ENCODE results near the gene DCAF4. TPM values are rescaled to one million over a fixed set of nuclear protein-coding genes. Genes with fewer than 3 reads are reported as not detected.
A peak's percentile ranks its signal among the peaks of the same experiment; 100 is the strongest.

DCAF4 gene
- total and polyA plus RNA-seq, 8 donors: 11.8 to 27.7 (median 17.5) TPM

DNA sequence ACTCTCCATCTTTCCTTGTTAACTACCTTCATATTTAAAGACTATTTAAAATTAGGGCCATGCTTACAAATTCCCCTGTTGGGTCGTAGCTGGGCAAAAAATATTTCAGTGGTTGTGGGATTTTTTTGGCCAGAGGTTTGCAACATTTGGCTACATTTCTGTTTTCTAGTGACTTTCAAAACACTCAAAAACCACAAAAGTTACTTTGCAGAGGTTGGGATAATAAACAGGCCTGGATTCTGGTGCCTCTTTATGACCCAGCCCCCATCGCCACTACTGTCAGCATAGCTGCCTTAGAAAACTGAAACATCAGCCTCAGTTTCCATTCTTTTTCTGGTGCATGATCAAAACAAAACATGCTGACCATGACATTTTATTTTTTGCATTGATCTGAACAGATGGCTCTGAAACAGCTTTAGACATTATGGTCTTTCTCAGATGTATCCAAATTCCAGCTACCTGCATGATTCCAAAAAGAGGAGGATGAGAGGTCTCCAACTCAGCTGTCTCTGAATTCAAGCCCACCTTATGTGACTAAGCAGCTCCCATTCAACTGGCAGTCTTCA is 37.5 kb upstream of the DCAF4 start:
- Histone ChIP-seq H3K27ac (no peak overlapping the region), H3K4me1 (peaks cover 0 to 18% of the 10 kb centered on the region in 2 donors), H3K9me3 (no peaks in the 10 kb centered on the region), H3K4me3 (no peak overlapping the region), H3K27me3 (peaks cover 25 to 52% of the 10 kb centered on the region in 2 donors), H3K36me3 (no peaks in the 10 kb centered on the region)
- intact Hi-C loops (cut with DNase I): no loop called here
- ATAC-seq (no peak), DNase-seq (no peak)
- TF ChIP-seq, protein P1, sequence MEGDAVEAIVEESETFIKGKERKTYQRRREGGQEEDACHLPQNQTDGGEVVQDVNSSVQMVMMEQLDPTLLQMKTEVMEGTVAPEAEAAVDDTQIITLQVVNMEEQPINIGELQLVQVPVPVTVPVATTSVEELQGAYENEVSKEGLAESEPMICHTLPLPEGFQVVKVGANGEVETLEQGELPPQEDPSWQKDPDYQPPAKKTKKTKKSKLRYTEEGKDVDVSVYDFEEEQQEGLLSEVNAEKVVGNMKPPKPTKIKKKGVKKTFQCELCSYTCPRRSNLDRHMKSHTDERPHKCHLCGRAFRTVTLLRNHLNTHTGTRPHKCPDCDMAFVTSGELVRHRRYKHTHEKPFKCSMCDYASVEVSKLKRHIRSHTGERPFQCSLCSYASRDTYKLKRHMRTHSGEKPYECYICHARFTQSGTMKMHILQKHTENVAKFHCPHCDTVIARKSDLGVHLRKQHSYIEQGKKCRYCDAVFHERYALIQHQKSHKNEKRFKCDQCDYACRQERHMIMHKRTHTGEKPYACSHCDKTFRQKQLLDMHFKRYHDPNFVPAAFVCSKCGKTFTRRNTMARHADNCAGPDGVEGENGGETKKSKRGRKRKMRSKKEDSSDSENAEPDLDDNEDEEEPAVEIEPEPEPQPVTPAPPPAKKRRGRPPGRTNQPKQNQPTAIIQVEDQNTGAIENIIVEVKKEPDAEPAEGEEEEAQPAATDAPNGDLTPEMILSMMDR (IDR thresholded peaks at IDR 0.05): no peak

DNA sequence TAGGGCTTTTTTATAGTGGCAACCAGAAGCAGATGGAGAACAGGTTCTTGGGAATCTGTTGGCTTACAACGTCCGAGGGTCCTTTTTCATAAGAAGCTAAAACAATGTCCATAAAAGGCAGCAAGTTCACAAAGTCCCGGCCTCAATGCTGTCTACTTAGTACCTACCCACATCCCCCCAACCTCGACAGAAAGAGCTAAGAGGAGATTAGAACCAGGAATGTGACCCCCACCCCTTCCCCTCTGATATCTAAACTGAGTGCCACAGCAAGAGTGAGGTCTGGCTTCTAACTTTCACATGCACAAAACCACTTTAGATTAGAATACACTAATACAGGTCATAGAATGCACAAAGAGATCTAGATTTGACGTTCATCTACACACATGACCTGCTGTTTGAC is 36.9 kb upstream of the DCAF4 start:
- ATAC-seq: no peak
- no peak for DNase-seq
- intact Hi-C loops (cut with DNase I): no loop called here
- TF ChIP-seq, protein P1 (IDR thresholded peaks at IDR 0.05): no peak
- Histone ChIP-seq H3K4me1 (peaks cover 0 to 21% of the 10 kb centered on the region in 2 donors), H3K36me3 (no peaks in the 10 kb centered on the region), H3K27ac (no peak overlapping the region), H3K27me3 (peaks cover 25 to 58% of the 10 kb centered on the region in 2 donors), H3K4me3 (no peak overlapping the region), H3K9me3 (no peaks in the 10 kb centered on the region)

DNA sequence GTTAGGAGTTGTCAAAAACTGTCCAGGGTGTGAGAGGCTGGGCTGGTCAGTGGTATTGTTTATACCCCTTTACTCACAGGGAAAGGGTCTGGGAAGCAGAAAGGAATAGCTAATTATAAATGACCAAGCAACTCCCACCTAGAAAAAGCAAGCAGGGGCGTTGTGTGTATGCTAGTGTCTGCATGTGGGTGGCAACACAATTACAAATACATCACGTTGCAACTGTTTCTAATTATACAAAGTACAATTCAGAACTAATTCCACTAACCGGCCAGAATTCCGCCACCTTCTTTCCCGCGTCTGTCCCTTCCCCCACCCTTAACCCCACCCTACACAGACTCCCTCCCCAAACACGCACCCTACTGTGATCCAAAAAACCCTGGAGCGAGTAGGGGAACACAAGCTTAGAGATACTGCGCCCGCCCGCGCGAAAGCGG is 34.6 kb upstream of the DCAF4 start:
- no peak for DNase-seq
- H3K9me3 ChIP-seq: no peaks in the 10 kb centered on the region
- peak overlapping the region in 1 of 2 donors; percentile 71 for H3K4me3 ChIP-seq
- no peaks in the 10 kb centered on the region for H3K36me3 ChIP-seq
- ATAC-seq: no peak
- H3K27me3 ChIP-seq: peaks cover 37 to 81% of the 10 kb centered on the region in 2 donors
- peaks cover 0 to 32% of the 10 kb centered on the region in 2 donors for H3K4me1 ChIP-seq
- no peak overlapping the region for H3K27ac ChIP-seq
- TF ChIP-seq, protein P1 (IDR thresholded peaks at IDR 0.05): no peak
- intact Hi-C loops (cut with DNase I): no loop called here

DNA sequence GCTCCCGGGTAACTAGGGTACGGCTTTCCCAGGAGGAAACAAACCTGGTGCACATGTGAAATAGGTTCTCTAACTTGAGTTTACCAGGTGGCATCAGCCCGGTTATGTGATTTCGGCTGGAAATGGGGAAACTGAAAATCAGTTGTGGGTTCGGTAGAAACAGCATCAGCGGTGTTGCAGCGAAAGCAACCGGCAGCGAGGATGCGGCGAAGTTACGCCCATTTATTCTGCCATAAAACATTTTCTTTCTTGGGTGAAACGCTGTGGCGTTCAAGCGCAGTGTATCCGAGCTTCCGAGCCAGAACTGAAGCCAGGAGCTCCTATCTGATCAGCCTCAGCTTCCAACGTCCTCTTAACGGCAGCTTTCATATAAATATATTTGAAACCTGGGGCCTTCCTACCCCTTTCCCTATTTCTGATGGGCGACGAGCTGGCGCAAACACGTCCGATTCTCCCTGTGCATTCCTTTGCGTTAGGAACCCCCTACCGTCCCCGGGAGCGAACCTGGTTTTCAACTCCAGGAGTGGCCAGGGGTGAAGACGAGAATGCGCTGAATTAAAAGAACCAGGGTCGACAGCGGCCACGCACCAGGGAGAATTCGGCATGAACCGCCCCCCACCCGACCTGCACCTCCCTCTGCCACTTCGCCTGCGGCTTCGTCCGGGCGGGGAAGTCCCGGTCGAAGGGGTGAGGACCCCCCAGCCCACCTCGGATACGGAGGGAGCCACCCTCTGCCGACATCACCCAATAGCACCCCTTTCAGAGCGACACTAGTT is 34.0 kb upstream of the DCAF4 start:
- DNase-seq (no peak), ATAC-seq (no peak)
- H3K9me3 ChIP-seq: no peaks in the 10 kb centered on the region
- TF ChIP-seq, protein P1 (IDR thresholded peaks at IDR 0.05): no peak
- no peaks in the 10 kb centered on the region for H3K36me3 ChIP-seq
- H3K27me3 ChIP-seq: peaks cover 37 to 87% of the 10 kb centered on the region in 2 donors
- peak overlapping the region; percentile 15 to 71 for H3K4me3 ChIP-seq
- H3K4me1 ChIP-seq: peaks cover 0 to 32% of the 10 kb centered on the region in 2 donors
- no peak overlapping the region for H3K27ac ChIP-seq
- intact Hi-C loops (cut with DNase I): no loop called here

DNA sequence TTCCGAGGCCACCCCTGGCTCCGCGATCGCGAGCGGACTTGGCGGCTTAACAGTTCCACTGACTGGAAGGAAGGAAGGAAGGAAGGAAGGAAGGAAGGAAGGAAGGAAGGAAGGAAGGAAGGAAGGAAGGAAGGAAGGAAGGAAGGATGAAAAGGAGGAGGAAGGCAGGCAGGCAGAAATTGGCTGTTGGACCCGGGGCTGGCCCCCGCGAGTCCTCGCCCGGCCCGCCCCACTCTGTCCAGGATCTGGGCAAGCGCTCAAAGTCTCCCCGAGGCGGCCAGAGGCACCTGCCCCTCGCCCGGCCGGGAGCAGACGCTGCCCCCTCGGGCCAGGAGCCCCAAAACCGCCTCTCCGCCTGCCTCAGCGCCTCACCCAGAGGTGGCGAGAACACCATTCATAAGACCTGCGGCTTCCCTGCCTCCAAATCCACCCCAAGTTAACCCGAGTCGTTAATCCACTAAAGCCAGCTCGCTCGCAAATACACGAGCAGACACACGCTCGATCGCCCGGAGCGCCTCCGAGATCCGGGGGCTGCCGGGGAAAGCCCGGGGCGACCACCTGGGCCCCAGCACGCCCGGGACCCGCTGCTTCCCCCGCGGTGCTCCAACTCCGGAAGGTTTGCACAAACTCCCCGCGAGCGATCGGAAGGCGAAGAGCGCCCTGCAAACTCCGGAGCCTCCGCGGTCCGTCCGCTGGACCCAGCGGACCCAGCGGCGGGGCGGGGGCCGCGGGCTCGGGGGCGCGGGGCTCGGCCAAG is 33.2 kb upstream of the DCAF4 start:
- H3K4me1 ChIP-seq: peaks cover 0 to 32% of the 10 kb centered on the region in 2 donors
- intact Hi-C loops (cut with DNase I): no loop called here
- peak in 1 of 4 donors; percentile 78 for DNase-seq
- TF ChIP-seq, protein P1 (IDR thresholded peaks at IDR 0.05): no peak
- ATAC-seq: peak; percentile 29
- H3K9me3 ChIP-seq: no peaks in the 10 kb centered on the region
- H3K27me3 ChIP-seq: peaks cover 37 to 95% of the 10 kb centered on the region in 2 donors
- no peaks in the 10 kb centered on the region for H3K36me3 ChIP-seq
- H3K4me3 ChIP-seq: peak overlapping the region; percentile 71 to 75
- H3K27ac ChIP-seq: no peak overlapping the region

Measured in left lung (tissue), 10 donors.